Gastroesophageal sphincter (tissue), 4 donors: ENCODE results near the gene MEF2C. TPM values are rescaled to one million over a fixed set of nuclear protein-coding genes. Genes with fewer than 3 reads are reported as not detected.

ENCODE experiments used
- ATAC-seq: fragments of 150-250 bp; one replicate; pipeline ENCODE4 v1.9.1; 2016; ENCODE audit warnings: mild to moderate bottlenecking, moderate library complexity
- H3K27ac ChIP-seq, 4 donors: fragments of 200-600 bp; sonication (generic) in 3 of 4; 1 replicate in 3 of 4; 2 replicates in 1 of 4; pipeline ENCODE4 v1.5.1; 2016 to 2019
- H3K27me3 ChIP-seq: fragments of 200-600 bp; sonication (generic); one replicate; pipeline ENCODE4 v1.5.1; 2019
- H3K36me3 ChIP-seq, 2 donors: fragments of 200-600 bp; sonication (generic); one replicate each; pipeline ENCODE4 v1.5.1; 2019; ENCODE audit warnings: control low read depth in 1 of 2
- H3K4me1 ChIP-seq, 3 donors: fragments of 200-600 bp; sonication (generic); 1 replicate in 2 of 3; 2 replicates in 1 of 3; pipeline ENCODE4 v1.5.1; 2016 to 2019; ENCODE audit warnings: control low read depth in 2 of 3
- H3K4me3 ChIP-seq, 2 donors: fragments of 200-600 bp; sonication (generic); one replicate each; pipeline ENCODE4 v1.5.1; 2019; ENCODE audit warnings: mild to moderate bottlenecking in 1 of 2, moderate library complexity in 1 of 2
- H3K9me3 ChIP-seq, 3 donors: fragments of 200-600 bp; sonication (generic); one replicate each; pipeline ENCODE4 v1.5.1; 2017 to 2019; ENCODE audit warnings: control low read depth in 2 of 3
- EP300 ChIP-seq: sonication (generic); formaldehyde crosslinking; IDR thresholded peaks from one replicate; pipeline ENCODE4 v1.6.1; 2017; ENCODE audit warnings: antibody characterized with exemption, mild to moderate bottlenecking
- POLR2A ChIP-seq, 2 donors: fragments of 450-650 bp; IDR thresholded peaks; one replicate each; pipeline ENCODE4 v1.6.1; 2017; ENCODE audit warnings: antibody characterized with exemption in 2 of 2, mild to moderate bottlenecking in 2 of 2, moderate library complexity in 1 of 2
- POLR2AphosphoS5 ChIP-seq: sonication (generic); formaldehyde crosslinking; IDR thresholded peaks from one replicate; pipeline ENCODE4 v1.6.1; 2017; ENCODE audit warnings: antibody characterized with exemption
- WGBS, 2 donors: methylation state at CpG; one replicate each; pipeline ENCODE4 v1.1.5; 2018; ENCODE audit warnings: low coverage in 1 of 2; 5-methylcytosine and 5-hydroxymethylcytosine counted together
- total RNA-seq, 4 donors: library from RNA; depleted of rRNA; stranded (reverse); fragments of >200 nt; gene quantifications; one replicate each; pipeline ENCODE4 v1.1.0, GENCODE V29; 2016
- TF ChIP-seq, protein P1 (sequence below), 4 experiments: fragments of 200-600 bp in 2 of 4; fragments of 450-650 bp in 2 of 4; sonication (generic) in 1 of 4; IDR thresholded peaks; one replicate each; pipeline ENCODE4 v1.5.1; 2017 to 2019; ENCODE audit warnings: antibody characterized with exemption in 4 of 4, mild to moderate bottlenecking in 2 of 4, moderate library complexity in 2 of 4

The MEF2C gene
- total RNA-seq, 4 donors from 2014 or later, result 23.1 to 66.9 (median 29.5) TPM

DNA sequence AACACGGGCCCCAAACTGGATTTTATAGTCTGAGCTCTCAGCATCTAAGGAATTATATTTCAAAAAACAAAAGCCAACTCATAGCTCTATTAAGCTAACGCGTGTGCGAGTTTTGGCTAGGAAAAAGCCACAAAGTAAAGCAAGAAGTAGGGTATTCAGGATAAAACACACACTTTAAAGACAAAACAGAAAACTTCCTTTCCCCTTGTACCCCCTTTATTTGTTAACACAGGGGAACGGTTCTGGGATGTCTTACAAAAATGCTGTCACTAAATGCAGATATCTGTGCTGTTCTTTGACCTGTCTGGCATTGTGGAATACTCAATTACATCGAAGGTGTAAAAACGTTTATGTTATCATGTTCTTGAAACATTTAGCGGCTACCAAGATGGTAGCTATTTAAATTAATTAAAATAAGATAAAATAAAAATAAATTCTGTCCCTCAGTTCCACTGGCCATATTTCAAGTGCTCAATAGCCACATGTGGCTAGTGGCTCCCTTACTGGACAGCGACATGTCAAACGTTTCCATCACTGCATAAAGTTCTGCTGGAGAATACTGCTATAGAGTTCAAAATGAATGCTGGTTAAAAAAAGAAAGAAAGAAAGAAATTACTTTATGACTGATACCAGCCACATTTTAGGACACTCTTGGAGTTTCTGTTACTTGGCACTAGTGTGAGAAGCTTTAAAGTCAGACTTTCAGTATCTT lies 7.2 kb upstream of the MEF2C start:
- peak overlapping the region; percentile 69 to 84 for H3K4me3 ChIP-seq
- no peaks in the 10 kb centered on the region for H3K36me3 ChIP-seq
- 15 to 16% methylated on average over 9 of the region's 10 CpGs for WGBS, 2 donors
- ATAC-seq, result no peak
- no peaks in the 10 kb centered on the region for H3K27me3 ChIP-seq
- H3K9me3 ChIP-seq, result no peaks in the 10 kb centered on the region
- H3K27ac ChIP-seq, result peak overlapping the region; percentile 86 to 95 (median 89)
- H3K4me1 ChIP-seq, result peaks cover 0 to 50% (median 6%) of the 10 kb centered on the region in 3 donors
- TF ChIP-seq, protein P1, sequence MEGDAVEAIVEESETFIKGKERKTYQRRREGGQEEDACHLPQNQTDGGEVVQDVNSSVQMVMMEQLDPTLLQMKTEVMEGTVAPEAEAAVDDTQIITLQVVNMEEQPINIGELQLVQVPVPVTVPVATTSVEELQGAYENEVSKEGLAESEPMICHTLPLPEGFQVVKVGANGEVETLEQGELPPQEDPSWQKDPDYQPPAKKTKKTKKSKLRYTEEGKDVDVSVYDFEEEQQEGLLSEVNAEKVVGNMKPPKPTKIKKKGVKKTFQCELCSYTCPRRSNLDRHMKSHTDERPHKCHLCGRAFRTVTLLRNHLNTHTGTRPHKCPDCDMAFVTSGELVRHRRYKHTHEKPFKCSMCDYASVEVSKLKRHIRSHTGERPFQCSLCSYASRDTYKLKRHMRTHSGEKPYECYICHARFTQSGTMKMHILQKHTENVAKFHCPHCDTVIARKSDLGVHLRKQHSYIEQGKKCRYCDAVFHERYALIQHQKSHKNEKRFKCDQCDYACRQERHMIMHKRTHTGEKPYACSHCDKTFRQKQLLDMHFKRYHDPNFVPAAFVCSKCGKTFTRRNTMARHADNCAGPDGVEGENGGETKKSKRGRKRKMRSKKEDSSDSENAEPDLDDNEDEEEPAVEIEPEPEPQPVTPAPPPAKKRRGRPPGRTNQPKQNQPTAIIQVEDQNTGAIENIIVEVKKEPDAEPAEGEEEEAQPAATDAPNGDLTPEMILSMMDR (IDR thresholded peaks at IDR 0.05), result no peak
- no peak for TF ChIP-seq EP300
- TF ChIP-seq POLR2A (IDR thresholded peaks at IDR 0.05), result no peak
- no peak for TF ChIP-seq POLR2AphosphoS5

DNA sequence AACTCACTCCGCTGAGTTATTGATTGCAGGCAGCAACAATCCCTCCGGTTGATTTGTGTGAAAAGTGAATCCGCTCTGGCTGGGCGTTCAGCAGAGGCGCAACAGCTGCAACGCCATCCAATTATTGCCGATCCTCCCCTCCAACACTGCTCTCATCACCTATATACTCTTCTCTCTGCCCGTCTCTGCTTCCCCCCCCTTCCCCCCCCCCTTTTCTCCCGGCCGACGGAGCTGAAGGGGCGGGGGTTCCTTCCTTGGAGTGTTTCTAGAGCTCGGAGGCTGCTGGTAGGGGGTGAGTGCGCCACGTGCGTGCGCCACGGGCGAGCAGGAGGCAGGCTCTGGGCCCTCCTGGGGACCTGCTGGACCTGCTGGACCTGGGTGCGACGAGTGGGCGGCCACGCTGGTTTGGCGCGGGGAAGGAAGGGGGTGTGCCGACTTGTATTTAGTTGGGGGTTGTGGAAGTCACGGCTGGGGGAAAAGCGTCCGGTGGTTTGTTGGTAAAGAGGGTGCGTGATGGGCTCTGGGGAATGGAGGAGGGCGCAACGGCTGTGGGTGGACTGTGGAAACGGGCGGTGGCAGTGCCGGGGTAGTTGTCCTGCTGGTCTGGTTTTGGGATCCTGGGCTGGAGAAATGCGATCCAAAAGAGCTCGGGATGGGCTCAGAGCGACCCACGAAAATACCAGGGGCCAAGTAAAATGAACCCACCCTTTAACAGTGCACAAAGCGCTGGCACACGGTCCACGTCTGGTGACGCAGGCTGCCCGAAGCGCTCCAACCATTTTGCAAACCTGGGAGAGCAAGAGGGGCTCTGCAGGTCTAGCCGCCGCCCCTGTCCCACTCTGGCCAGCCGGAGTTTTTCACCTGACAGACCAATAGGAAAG lies 6.4 kb upstream of the MEF2C start:
- H3K9me3 ChIP-seq, result no peaks in the 10 kb centered on the region
- peak overlapping the region; percentile 69 to 84 for H3K4me3 ChIP-seq
- no peaks in the 10 kb centered on the region for H3K27me3 ChIP-seq
- peaks cover 0 to 58% (median 11%) of the 10 kb centered on the region in 3 donors for H3K4me1 ChIP-seq
- peak overlapping the region; percentile 86 to 95 (median 89) for H3K27ac ChIP-seq
- TF ChIP-seq, protein P1 (IDR thresholded peaks at IDR 0.05), result peak in 1 of 4 experiments; percentile 9
- TF ChIP-seq EP300, result no peak
- TF ChIP-seq POLR2A (IDR thresholded peaks at IDR 0.05), result peak; percentile 45 to 50
- peak; percentile 53 for TF ChIP-seq POLR2AphosphoS5
- 0% methylated on average over 8 to 16 of the region's 48 CpGs for WGBS, 2 donors
- ATAC-seq, result peak; percentile 84
- no peaks in the 10 kb centered on the region for H3K36me3 ChIP-seq

DNA sequence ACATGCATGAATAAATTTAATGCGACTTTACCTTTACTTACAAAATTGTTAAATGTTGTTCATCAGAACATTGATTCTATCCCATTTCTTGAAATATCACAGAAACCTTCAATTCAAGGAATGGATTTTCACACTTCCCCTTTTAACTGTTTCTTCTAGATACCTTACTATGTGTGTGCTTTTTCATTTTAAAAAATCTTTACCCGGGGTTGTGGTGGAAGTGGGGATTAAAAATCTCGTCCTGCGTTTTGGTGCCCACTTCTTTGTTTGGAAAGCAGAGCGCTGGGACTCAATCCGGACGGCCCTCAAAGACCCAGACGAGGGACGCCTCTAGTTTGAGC lies 5.8 kb upstream of the MEF2C start:
- TF ChIP-seq POLR2A (IDR thresholded peaks at IDR 0.05) (no peak), POLR2AphosphoS5 (no peak), EP300 (no peak)
- TF ChIP-seq, protein P1 (IDR thresholded peaks at IDR 0.05), result no peak
- H3K27me3 ChIP-seq, result no peaks in the 10 kb centered on the region
- H3K4me1 ChIP-seq, result peaks cover 0 to 58% (median 11%) of the 10 kb centered on the region in 3 donors
- no peak for ATAC-seq
- peak overlapping the region; percentile 69 to 84 for H3K4me3 ChIP-seq
- no peaks in the 10 kb centered on the region for H3K36me3 ChIP-seq
- H3K27ac ChIP-seq, result peak overlapping the region; percentile 86 to 95 (median 89)
- no peaks in the 10 kb centered on the region for H3K9me3 ChIP-seq
- 5 to 8% methylated on average over 6 to 9 of the region's 9 CpGs for WGBS, 2 donors

DNA sequence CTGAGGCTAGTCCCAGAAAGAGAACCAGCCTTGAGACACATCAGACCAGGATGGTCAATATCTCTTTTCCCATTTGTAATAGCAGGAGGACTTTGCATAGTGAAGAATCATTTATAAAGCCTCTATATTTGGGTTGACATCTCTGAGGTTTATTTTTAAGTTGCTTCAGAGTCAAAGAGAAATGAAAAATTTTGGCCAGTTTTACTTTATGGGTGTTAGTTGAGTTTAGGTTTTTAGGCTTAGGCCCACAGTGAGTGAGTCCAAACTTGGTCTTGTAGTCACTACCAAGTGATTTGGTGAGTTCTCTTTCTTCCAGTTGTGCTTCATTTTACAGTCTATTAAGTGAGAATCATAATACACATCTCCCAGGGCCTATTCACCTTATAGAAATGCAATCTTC lies 5.3 kb upstream of the MEF2C start:
- H3K27ac ChIP-seq, result peak overlapping the region; percentile 66 to 95 (median 89)
- no peaks in the 10 kb centered on the region for H3K27me3 ChIP-seq
- no peak overlapping the region for H3K4me3 ChIP-seq
- no peak for ATAC-seq
- no peak for TF ChIP-seq POLR2A (IDR thresholded peaks at IDR 0.05)
- no peak for TF ChIP-seq POLR2AphosphoS5
- no peak for TF ChIP-seq EP300
- TF ChIP-seq, protein P1 (IDR thresholded peaks at IDR 0.05), result no peak
- H3K4me1 ChIP-seq, result peaks cover 0 to 58% (median 11%) of the 10 kb centered on the region in 3 donors
- H3K36me3 ChIP-seq, result no peaks in the 10 kb centered on the region
- H3K9me3 ChIP-seq, result no peaks in the 10 kb centered on the region
